IMR-90 (cell line): ENCODE results near the gene ANKRD40CL. TPM values are rescaled to one million over a fixed set of nuclear protein-coding genes. Genes with fewer than 3 reads are reported as not detected.

Source experiments
- ATAC-seq: fragments of 200-7000 bp; cut with Tn5 transposase; 2 replicates; pipeline ENCODE4 v1.9.1; 2020; ENCODE audit warnings: low read depth, mild to moderate bottlenecking, moderate library complexity
- BruUV-seq: library from RNA; stranded (reverse); fragments of 400-500 nt; replicated peaks from 2 replicates; lab custom pipeline; 2021; lab: Mats Ljungman, UMichigan
- CTCF ChIA-PET: fragments of 300-600 bp; formaldehyde crosslinking; extraction: SDS; loops from one replicate; lab custom pipeline; 2021; ENCODE audit warnings: antibody characterized with exemption; lab: Yijun Ruan, JAX
- POLR2A ChIA-PET: fragments of 300-600 bp; sonication (Branson Sonifier 250); formaldehyde crosslinking; loops from one replicate; lab custom pipeline; 2022; ENCODE audit warnings: antibody characterized with exemption; ENCODE audit not compliant: unreplicated experiment; lab: Charles Lee
- DNase-seq: peaks from one replicate; pipeline ENCODE4 v3.0.0; 2013
- H2AFZ ChIP-seq: replicated peaks from 2 replicates; pipeline ENCODE3; 2013; ENCODE audit warnings: low read length, mild to moderate bottlenecking; ENCODE audit not compliant: poor library complexity
- H2AK5ac ChIP-seq: 2 replicates; pipeline ENCODE4 v1.6.1; 2013; ENCODE audit warnings: low read depth, low read length, inconsistent platforms
- H2AK9ac ChIP-seq: replicated peaks from 2 replicates; pipeline ENCODE3; 2013; ENCODE audit warnings: mild to moderate bottlenecking, low read depth, low read length, moderate library complexity; ENCODE audit not compliant: poor library complexity
- H2BK120ac ChIP-seq: 2 replicates; pipeline ENCODE4 v1.6.1; 2013; ENCODE audit warnings: low read depth, low read length, inconsistent platforms
- H2BK15ac ChIP-seq: 3 replicates; pipeline ENCODE4 v1.6.1; 2013; ENCODE audit warnings: low read depth, low read length, inconsistent platforms
- H2BK20ac ChIP-seq: 2 replicates; pipeline ENCODE4 v1.6.1; 2013; ENCODE audit warnings: low read depth, mild to moderate bottlenecking, inconsistent platforms, low read length, moderate library complexity
- H2BK5ac ChIP-seq: 2 replicates; pipeline ENCODE4 v1.6.1; 2013; ENCODE audit warnings: mild to moderate bottlenecking, low read depth, low read length, inconsistent platforms; ENCODE audit not compliant: poor library complexity, severe bottlenecking
- H3K14ac ChIP-seq: replicated peaks from 2 replicates; pipeline ENCODE4 v1.6.1; 2013; ENCODE audit warnings: low read depth, low read length, inconsistent platforms
- H3K18ac ChIP-seq: 2 replicates; pipeline ENCODE4 v1.6.1; 2013; ENCODE audit warnings: low read depth, low read length, control low read depth
- H3K23ac ChIP-seq: 2 replicates; pipeline ENCODE4 v1.6.1; 2013; ENCODE audit warnings: low read depth, low read length, inconsistent platforms
- H3K27ac ChIP-seq: 2 replicates; pipeline ENCODE4 v1.5.1; 2013; ENCODE audit warnings: mild to moderate bottlenecking, control low read depth, low read length; ENCODE audit not compliant: insufficient read depth
- H3K27me3 ChIP-seq: 2 replicates; pipeline ENCODE4 v1.6.1; 2013; ENCODE audit warnings: low read length; ENCODE audit not compliant: control insufficient read depth, insufficient read depth
- H3K36me3 ChIP-seq: 2 replicates; pipeline ENCODE4 v1.6.1; 2013; ENCODE audit warnings: low read length, mixed read lengths; ENCODE audit not compliant: control insufficient read depth, insufficient read depth
- H3K4ac ChIP-seq: 2 replicates; pipeline ENCODE4 v1.6.1; 2013; ENCODE audit warnings: low read depth, low read length, inconsistent platforms
- H3K4me1 ChIP-seq: 2 replicates; pipeline ENCODE4 v1.6.1; 2013; ENCODE audit warnings: low read length, mixed read lengths; ENCODE audit not compliant: control insufficient read depth, insufficient read depth
- H3K4me2 ChIP-seq: 2 replicates; pipeline ENCODE4 v1.6.1; 2013; ENCODE audit warnings: low read depth, mild to moderate bottlenecking, control low read depth, low read length, moderate library complexity
- H3K4me3 ChIP-seq: 2 replicates; pipeline ENCODE4 v1.5.1; 2013; ENCODE audit warnings: low read depth, mild to moderate bottlenecking, control low read depth, low read length, moderate library complexity; ENCODE audit not compliant: insufficient read depth
- H3K56ac ChIP-seq: 2 replicates; pipeline ENCODE4 v1.6.1; 2013; ENCODE audit warnings: low read length, inconsistent platforms; ENCODE audit not compliant: insufficient read depth; ENCODE audit errors: extremely low read depth
- H3K79me1 ChIP-seq, 2 experiments: 2 replicates each; pipeline ENCODE4 v1.6.1; 2013; ENCODE audit warnings: low read length in 2 of 2, inconsistent platforms in 1 of 2, low read depth in 1 of 2
- H3K9ac ChIP-seq: 2 replicates; pipeline ENCODE4 v1.6.1; 2013; ENCODE audit warnings: low read depth, low read length, control low read depth
- H3K9me1 ChIP-seq: 2 replicates; pipeline ENCODE4 v1.6.1; 2013; ENCODE audit warnings: low read length, inconsistent platforms; ENCODE audit not compliant: insufficient read depth
- H3K9me3 ChIP-seq: 2 replicates; pipeline ENCODE4 v1.6.1; 2013; ENCODE audit warnings: low read length; ENCODE audit not compliant: control insufficient read depth, insufficient read depth
- H4K20me1 ChIP-seq: 2 replicates; pipeline ENCODE4 v1.6.1; 2013; ENCODE audit warnings: low read length, inconsistent platforms; ENCODE audit not compliant: insufficient read depth
- H4K5ac ChIP-seq: 2 replicates; pipeline ENCODE4 v1.6.1; 2013; ENCODE audit warnings: mild to moderate bottlenecking, low read depth, low read length, control low read depth
- H4K8ac ChIP-seq, 2 experiments: 2 replicates each; pipeline ENCODE4 v1.6.1; 2013; ENCODE audit warnings: low read depth in 2 of 2, low read length in 2 of 2, control low read depth in 1 of 2, inconsistent platforms in 1 of 2
- H4K91ac ChIP-seq: 2 replicates; pipeline ENCODE4 v1.6.1; 2013; ENCODE audit warnings: low read depth, low read length, inconsistent platforms; ENCODE audit not compliant: insufficient read depth
- BHLHE40 ChIP-seq: fragments of 150-350 bp; IDR thresholded peaks from 2 replicates; pipeline ENCODE4 v1.6.1; 2016; ENCODE audit warnings: mild to moderate bottlenecking, low read depth, low read length
- ELK1 ChIP-seq: fragments of 150-350 bp; IDR thresholded peaks from 2 replicates; pipeline ENCODE4 v1.6.1; 2016; ENCODE audit warnings: low read depth, mild to moderate bottlenecking, low read length, moderate library complexity, borderline replicate concordance
- MAFK ChIP-seq: IDR thresholded peaks from 2 replicates; pipeline ENCODE4 v1.6.1; 2012; ENCODE audit warnings: low read depth, low read length, improper control_type of control experiment
- POLR2A ChIP-seq: IDR thresholded peaks from 2 replicates; pipeline ENCODE4 v1.6.1; 2012; ENCODE audit warnings: mild to moderate bottlenecking, low read depth, low read length
- RCOR1 ChIP-seq: IDR thresholded peaks from 2 replicates; pipeline ENCODE4 v1.6.1; 2012; ENCODE audit warnings: mild to moderate bottlenecking, low read length, improper control_type of control experiment; ENCODE audit not compliant: insufficient replicate concordance
- USF2 ChIP-seq: fragments of 150-350 bp; IDR thresholded peaks from 2 replicates; pipeline ENCODE4 v1.6.1; 2017; ENCODE audit warnings: mild to moderate bottlenecking, antibody characterized with exemption, low read length, low read depth
- WGBS, 2 experiments: methylation state at CpG; one replicate each; pipeline versions ENCODE4 v1.1.5 to v1.1.7; 2013; ENCODE audit warnings: missing lambda C conversion rate in 2 of 2; ENCODE audit not compliant: insufficient read length in 1 of 2; ENCODE audit errors: extremely low coverage in 2 of 2; 5-methylcytosine and 5-hydroxymethylcytosine counted together
- dilution Hi-C: fragments of 300-500 bp; cut with HindIII; formaldehyde crosslinking; loops from one replicate; pipeline ENCODE4 v1.14.3; 2018; ENCODE audit warnings: low sequenced_read_pairs; ENCODE audit not compliant: unreplicated experiment
- in situ Hi-C: fragments of 300-500 bp; cut with MboI; formaldehyde crosslinking; loops from 3 replicates; pipeline ENCODE4 v1.14.3; 2019; ENCODE audit warnings: low sequenced_read_pairs, inconsistent platforms, mixed read lengths
- intact Hi-C: fragments of 100-400 bp; cut with micrococcal nuclease; formaldehyde crosslinking; loops from 2 replicates; pipeline ENCODE4 v1.10.0; 2022
- polyA plus RNA-seq, 3 experiments: library from polyadenylated mRNA; depleted of rRNA; stranded (reverse); fragments of >200 nt; gene quantifications; 2 replicates each; pipeline ENCODE4 v1.2.3, GENCODE V29; 2012; ENCODE audit warnings: low replicate concordance in 1 of 3
- total RNA-seq: library from RNA; depleted of rRNA; stranded (reverse); fragments of >200 nt; gene quantifications from 2 replicates; pipeline ENCODE4 v1.2.3, GENCODE V29; 2012

Gene ANKRD40CL
- total and polyA plus RNA-seq, 2 of the 4 experiments (the other 2 are of a cell fraction) = not detected

GRCh38 chr17:50763716-50764475 lies 3.4 kb downstream of the ANKRD40CL start:
- H3K14ac ChIP-seq = no peak overlapping the region
- dilution Hi-C loops = no loop called here
- H4K5ac ChIP-seq = no peak overlapping the region
- H3K9ac ChIP-seq = no peak overlapping the region
- no peaks in the 10 kb centered on the region for H4K20me1 ChIP-seq
- no peaks in the 10 kb centered on the region for H3K4me1 ChIP-seq
- H3K9me3 ChIP-seq = no peaks in the 10 kb centered on the region
- no peak overlapping the region for H3K27ac ChIP-seq
- H2BK15ac ChIP-seq = no peak overlapping the region
- no peak overlapping the region for H3K56ac ChIP-seq
- no peak overlapping the region for H4K91ac ChIP-seq
- H3K23ac ChIP-seq = no peak overlapping the region
- no CpG with 5 or more reads among the region's 2 CpGs for WGBS, 2 experiments
- H2AK5ac ChIP-seq = no peak overlapping the region
- no peak overlapping the region for H2AK9ac ChIP-seq
- no peaks in the 10 kb centered on the region for H3K36me3 ChIP-seq
- no peak overlapping the region for H3K4me3 ChIP-seq
- H2BK20ac ChIP-seq = no peak overlapping the region
- H3K18ac ChIP-seq = no peak overlapping the region
- no peak for DNase-seq
- H3K27me3 ChIP-seq = peaks cover 5% of the 10 kb centered on the region
- intact Hi-C loops = no loop called here
- no peak overlapping the region for H3K4me2 ChIP-seq
- no peaks in the 10 kb centered on the region for H3K9me1 ChIP-seq
- no peak overlapping the region for H3K4ac ChIP-seq
- in situ Hi-C loops = no loop called here
- TF ChIP-seq POLR2A (no peak), USF2 (no peak), BHLHE40 (no peak), RCOR1 (no peak), ELK1 (no peak), MAFK (no peak)
- H4K8ac ChIP-seq = no peak overlapping the region
- POLR2A ChIA-PET = no interaction called here
- no peak overlapping the region for H2BK5ac ChIP-seq
- H2AFZ ChIP-seq = no peak overlapping the region
- no peak; the same call in 1 of the 2 replicates for ATAC-seq
- no peaks in the 10 kb centered on the region for H3K79me1 ChIP-seq
- no peak overlapping the region for H2BK120ac ChIP-seq
- CTCF ChIA-PET = interaction anchor here (1.9 kb wide), 1 partner anchor 19 kb away, joined by 6 read pairs; no protein-coding TSS in a partner anchor
- no TSS peak for BruUV-seq
